Stimulated activated CD8-positive, alpha-beta memory T cell treated with anti-CD3 and anti-CD28 coated beads, Interleukin-4, amount 100 ng/mL, for 4 hours (primary cell): ENCODE measurements around the gene PSAT1.

Source experiments
- DNase-seq, 2 donors: peaks; one replicate each; pipeline ENCODE4 v3.0.0-alpha.2; 2020; ENCODE audit warnings: low read depth in 2 of 2, low spot score in 1 of 2

Gene PSAT1

DNA sequence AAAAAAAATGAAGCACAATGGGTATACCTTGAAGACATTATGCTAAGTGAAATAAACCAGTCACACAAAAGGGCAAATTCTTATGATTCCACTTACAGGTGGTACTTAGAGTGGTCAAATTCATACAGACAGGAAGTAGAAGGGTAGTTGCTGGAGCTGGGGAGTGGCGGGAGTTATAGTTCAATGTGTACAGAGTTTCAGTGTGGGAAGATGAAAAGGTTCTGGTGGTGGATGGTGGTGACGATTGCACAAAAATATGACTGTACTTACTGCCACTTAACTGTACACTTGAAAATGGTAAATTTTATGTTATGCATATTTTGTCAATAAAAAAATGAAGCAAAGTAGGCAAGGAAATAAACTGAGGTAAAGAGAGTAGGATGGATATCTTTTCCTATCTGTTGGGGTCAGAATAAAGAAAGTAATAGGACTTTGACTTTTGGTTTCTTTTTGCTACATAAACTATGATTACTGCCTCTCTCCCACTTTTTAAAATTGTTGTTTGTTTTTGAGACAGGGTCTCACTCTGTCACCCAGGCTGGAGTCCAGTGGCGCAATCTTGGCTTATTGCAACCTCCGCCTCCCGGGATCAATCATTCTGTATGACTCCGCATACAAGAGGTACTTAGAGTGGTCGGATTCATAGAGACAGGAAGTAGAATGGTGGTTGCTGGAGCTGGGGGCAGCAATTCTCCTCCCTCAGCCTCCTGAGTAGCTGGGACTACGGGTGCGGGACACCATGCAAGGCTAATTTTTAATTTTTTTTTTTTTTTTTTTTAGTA, 4.0 kb upstream of the PSAT1 start:
- no peak for DNase-seq

DNA sequence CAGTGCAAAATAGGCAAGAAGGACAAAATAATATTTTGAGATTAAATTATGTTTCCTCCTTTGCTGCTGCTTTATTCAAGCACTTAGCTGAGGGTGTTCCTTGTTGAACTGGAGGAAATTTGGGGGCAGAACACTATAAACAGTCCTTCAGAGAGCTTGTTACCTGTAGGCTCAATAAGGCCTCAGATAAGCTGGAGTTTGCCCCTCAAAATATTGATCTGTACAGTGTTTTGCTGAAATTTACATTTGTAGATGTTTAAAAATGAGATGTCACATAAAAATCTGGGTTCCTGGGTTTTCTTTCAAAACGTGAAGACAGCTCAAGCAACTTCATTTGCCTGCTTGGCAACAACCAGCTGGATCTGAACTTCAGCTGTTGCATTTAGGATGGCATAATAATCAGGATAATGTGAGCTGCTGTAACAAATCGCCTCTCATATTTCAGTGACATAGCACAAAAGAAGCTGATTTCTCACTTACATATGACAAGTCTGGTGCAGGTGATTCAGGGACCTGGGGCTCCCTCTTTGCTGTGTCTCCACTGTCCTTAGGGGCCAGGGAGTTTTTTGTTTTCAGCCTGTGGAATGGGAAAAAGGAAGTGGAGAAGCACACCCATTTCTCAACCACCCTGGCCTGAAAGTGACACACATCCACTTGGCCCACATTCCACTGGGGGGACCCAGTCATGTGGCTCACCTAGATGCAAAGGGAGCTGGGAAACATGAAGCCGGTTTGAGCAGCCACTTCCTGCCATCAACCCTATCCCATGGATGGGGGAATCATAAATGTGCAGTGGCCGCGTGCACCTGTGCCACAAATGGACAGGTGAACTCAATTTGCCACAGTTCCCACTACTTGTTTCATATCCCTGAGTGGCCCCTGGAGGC, 2.4 kb upstream of the PSAT1 start:
- DNase-seq, result no peak

DNA sequence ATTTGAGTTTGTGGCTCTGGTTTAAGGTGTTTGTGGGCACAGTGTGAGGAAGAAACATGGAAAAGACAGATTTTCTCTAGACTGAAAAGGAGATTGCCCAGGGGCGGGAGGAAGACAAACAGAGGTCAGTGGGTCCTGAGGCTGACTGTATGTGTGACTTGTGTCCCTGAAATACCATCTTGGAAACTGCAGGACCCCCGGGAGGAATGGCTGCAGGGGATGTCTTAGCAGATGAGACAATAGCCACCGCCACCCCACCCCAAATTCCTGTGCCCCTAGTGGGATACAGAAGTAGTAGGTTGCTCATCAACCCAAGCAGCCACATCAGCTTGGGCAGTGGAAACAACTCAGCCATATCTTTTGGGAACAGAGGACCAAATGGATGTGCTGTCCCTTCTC, 1.7 kb upstream of the PSAT1 start:
- DNase-seq, result no peak

DNA sequence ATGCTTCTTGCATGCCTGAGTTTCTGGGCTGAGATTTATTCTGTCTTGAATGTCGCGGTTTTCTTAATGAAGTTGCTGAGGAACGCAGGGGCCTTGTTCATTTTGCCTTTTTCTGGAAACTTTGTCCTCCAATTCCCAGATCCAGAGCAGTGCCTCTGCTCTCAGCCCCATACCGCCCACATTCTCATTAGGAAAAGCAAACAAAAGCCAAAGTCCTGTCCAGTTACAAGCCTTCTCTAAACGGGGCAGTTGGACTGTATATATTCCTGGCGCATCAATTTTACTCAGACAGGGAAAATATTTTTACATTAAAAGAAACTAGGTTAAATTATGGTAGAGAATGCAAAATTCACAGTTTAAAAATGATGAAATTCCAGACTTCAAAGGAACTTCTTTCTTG, 1.2 kb upstream of the PSAT1 start:
- no peak for DNase-seq

DNA sequence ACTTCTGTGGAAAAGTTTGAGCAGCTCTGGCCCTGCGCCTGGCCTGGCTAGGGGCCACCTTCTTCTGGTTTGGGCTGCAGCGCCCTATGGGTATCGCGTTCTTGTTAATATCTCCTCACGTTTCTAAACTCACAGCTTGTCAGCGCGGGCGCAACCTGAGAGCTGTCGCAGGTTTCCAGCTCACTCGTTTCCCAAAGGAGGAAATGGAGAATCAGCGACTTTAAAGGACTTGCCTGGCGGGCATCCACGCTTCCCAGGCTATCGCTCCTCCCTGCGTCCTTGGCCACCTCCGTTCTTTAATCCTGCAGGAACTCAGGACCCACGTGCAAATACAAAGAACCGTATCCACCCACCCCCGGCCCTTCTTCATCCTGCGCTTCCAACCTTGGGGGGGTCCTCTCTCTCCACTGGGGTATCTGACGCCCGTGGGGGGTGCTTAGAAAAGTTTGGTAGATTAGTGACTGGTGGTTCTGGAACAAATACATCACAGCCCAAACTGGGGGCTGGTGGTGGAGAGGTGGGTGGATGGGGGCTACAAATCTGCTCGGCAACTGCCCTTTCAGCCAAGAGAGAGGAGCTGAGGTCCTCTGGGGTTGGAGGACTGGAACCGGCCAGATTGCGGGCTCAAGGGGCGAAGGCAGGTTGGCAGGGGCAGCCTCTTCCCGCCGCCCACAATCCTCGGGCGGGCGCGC, 578 bp upstream of the PSAT1 start:
- DNase-seq, result no peak

DNA sequence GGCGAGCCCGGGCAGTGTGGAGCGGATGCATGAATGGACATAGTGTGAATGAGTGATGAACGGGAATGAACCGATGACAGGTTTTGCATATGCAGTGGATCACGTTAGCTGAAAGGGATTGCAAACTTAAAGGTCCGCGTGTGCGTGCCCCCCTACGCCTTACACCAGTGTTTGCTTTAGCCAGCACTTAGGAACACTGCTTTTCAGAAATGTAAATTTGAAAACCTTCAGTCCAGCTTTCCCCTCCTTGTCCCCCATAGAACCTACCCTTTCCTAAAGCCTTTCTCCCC, 692 bp downstream of the PSAT1 start:
- DNase-seq, result no peak

- no peak for DNase-seq
These were observed 1.3 kb downstream of the PSAT1 start for GRCh38 chr9:78298046-78298765.

DNA sequence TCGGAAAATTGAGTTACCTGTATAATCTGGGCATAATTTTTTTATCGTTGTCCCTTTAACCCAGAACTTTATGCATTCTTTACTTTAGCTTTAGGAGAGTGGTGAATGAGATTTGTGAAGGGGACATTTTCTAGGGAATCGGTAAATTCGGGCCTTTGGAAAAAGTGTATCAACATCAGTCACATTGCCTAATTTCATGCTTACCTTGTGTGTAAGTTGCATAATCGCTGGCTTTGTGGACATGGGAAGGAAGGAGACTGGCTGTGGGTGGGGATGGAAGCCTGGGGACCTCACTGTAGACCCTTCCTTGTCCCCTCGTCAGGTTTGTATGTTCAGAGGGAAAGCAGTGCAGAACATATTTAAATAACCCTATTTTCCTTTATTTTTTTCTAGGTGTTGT, 3.3 kb downstream of the PSAT1 start:
- no peak for DNase-seq

- DNase-seq, result no peak
These were observed 4.5 kb downstream of the PSAT1 start for GRCh38 chr9:78301466-78301865.

DNA sequence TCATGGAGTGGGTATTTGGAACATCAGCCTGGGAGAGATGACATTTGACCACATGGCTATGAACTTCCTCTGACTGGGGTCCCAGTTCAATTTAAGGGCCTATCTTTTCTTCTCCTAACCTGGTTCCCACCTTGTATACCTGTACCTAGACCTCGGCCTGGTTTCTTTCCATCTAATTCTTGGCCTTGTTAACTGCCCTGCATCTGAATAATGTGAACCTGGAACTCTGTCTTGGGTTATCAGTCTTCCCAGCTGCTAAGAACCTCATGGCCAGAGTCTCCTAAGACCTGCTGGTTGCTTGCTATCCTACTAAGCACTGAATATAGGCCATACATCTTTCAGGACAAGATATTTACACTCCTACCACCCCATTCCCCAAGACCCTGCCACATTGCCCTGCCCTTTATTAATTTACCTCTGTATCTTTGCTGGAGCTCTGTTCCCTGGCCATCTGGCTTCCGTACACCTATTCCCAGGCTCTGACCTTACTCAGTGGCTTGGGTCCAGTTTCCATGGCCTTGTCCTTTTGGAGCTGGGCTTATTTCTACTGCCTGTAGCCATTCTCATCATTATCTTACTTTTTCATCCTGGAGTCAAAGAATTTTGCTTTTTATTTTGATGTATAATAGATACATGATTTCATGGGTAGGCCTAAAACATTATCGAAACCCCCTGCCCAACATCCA, 6.6 kb downstream of the PSAT1 start:
- no peak for DNase-seq

- DNase-seq, result no peak
These were observed 7.4 kb downstream of the PSAT1 start for GRCh38 chr9:78304357-78304756.

DNA sequence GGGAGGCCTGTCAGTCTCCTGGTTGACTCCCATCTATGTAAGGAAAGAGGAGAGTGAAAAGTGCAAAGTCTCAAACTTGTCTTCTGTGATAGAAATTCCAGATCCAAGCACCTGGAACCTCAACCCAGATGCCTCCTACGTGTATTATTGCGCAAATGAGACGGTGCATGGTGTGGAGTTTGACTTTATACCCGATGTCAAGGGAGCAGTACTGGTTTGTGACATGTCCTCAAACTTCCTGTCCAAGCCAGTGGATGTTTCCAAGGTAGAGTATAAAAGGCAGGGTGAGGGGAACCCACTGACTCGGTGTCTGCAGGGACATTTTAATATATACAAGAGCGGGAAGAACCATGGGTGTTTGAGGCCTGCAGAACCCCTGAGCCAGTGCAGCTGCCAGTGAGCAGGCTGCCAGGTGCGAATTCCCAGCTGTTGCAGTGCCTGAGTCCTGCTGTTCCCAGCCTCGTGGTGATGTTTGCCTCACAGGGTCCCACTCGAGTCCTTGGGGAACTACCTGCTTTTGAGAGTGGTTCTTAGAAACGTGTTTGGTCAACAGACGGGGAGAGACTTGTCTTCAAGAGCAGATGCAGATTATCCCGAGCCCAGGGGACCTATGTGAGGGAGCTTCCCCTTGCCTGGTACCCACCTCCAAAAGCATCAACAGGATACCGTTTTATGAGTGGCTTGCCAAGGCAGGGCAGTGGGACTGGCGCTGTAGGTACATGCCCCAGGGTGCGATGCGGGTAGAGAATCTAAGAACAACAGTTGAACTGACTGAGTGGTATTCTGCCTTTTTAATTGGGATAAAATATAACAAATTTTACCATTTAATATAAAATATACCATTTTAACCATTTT, 9.5 kb downstream of the PSAT1 start:
- DNase-seq, result no peak

DNA sequence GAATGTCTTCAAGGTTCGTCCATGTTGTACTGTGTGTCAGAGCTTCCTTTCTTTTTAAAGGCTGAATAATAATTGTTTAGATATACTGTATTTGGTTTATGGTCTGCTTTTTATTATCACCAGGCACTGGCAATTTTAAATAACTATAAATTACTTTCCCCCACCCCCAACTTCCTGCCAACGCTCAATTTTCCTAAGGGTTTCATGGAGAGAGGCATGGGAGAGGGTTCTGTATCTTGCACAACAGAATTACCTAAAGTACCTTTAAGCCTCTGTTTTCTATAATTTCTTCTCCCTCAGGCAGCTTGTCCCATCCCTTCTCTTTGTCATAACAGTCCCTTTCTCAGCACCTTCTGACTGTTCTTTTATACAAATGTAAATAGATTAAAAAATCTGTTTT, 10.4 kb downstream of the PSAT1 start:
- DNase-seq, result no peak

- DNase-seq, result no peak
These were observed 12.1 kb downstream of the PSAT1 start for GRCh38 chr9:78309066-78309465.

- no peak for DNase-seq
These were observed 14.2 kb downstream of the PSAT1 start for GRCh38 chr9:78311075-78311474.

DNA sequence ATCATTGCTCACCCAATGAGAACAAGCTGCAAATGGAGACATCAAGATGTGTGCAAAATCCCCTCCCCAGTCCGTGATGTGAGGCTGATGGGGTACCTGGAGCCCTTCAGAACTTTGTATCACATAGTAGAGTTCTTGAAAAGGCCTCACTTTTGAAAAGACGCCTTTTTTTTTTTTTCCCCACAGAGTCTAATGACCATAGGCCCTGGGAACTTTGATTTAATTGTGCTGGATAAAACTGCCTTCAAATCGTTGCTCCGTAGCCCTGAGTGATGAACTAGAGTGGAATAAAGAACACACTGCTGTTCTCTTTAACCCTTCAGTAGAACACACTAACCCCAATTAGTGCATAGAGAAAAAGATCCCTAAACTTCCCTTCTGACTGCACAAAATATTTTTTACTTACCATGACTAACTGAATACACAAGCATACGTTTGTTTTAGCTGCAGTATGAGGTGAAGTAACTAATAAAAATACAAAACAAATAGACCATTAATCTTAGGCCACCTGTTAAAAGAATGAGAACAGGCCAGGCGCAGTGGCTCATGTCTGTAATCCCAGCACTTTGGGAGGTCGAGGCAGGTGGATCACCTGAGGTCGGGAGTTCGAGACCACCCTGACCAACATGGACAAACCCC, 15.1 kb downstream of the PSAT1 start:
- DNase-seq, result no peak

GRCh38 chr9:78314550-78314949, 17.6 kb downstream of the PSAT1 start:
- DNase-seq, result no peak

- DNase-seq, result no peak
These were observed 18.3 kb downstream of the PSAT1 start for GRCh38 chr9:78314953-78315870.
